ENCODE measurements around the gene CA4.

Gene CA4

DNA sequence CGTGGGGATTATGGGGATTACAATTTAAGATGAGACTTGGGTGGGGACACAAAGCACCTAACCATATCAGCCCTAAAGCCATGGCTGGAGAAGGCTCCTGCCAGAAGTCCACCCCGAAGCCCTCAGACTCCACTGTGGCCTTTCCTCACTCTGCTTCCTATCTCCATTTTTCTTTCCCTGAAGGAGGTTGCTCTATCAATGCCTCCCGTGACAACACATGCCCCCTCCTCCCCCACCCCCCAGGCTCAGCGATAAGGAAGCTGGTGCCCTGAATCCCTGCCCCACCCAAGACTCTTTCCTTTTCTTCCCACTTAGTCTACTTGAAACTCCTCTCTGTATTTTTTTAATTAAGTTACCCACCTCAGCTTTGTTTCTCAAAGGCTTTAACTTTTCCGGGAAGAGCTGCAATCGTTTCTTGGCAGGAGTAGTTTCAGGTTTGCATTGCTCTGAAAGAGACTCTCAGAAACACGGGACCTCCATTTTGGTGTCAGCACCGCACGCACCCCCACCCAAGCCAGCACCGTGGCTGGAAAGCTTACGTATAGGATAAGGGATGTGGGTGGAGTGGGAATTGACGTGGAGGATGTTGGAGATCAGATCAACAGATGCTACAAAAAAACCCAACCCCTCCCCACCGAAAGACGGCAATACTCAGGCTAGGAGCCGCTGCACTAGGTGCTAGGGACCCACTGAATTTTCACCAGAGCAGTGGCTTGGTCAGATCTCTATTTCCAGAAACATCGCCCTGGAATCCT, 15.2 kb upstream of the CA4 start:
- peak; percentile 65 for DNase-seq

DNA sequence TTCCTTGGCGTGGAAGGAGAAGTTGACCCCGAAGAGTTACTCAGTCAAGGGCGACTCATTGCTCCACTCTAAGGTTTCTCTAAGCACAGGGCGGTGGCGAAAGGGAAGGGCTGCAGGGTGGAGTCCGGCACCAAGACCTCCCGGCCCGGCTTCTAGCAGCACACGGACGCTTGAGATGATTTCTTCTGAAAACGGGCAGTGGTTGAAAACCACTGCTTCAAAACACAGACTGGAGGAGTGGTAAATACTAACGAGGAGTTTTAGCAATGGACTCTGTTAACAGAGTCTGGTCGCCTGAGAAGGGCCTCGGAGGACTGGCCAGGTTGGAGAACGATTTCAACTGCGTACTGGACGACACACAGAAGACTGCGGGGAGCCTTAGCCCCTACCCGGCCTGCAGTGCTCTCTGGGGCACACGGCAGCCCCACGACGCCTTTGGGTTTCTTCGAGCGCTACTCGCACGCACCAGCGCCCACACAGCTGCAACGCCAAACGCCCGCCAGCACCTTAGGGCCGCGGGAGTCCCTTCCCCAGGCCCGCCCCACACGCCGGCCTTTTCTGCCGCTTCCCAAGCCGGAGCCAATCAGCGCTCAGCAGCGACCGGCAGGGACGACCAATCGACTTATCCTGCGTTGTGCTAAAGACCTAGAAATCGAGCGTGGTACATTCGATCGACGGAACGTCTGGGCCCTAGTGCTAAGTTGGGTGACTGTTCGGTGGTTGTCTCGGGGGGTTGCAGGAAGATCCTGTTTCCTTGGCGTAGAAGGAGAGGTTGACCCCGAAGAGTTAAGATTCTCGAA, 14.4 kb upstream of the CA4 start:
- DNase-seq = peak; percentile 89

DNA sequence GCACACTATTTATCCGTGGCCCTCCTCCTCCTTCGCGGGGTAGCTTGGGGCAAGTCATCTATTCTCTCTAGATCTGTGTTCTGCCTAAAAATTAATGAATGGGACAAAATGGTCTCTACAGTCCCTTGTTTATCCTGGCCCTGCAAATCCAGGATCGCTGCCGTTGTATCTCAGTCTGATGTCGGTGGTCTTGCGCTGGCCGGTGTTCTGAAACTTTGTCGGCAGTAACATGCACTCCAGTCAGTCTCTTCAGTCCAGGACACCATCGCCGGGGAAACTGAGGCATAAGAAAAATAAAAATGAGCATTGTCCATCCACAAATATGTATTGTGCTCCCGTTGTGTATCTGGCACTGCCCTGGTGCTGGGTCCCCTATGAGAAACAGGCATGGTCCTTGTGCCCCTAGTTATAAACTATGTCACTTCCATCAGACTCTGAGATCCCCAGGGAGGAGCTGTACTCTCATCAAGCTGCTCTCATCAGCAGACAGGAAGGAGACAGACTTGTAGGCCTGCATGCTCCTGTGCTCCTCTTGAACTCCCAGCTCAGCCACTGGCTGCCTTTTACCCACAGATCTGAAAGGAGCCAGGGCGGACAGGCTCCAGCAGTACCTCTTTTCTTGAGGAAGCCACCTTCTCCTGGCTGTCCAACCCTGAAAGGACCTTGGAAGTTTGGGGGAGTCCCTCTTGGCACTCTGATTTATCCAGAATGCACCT, 13.7 kb upstream of the CA4 start:
- DNase-seq = no peak

DNA sequence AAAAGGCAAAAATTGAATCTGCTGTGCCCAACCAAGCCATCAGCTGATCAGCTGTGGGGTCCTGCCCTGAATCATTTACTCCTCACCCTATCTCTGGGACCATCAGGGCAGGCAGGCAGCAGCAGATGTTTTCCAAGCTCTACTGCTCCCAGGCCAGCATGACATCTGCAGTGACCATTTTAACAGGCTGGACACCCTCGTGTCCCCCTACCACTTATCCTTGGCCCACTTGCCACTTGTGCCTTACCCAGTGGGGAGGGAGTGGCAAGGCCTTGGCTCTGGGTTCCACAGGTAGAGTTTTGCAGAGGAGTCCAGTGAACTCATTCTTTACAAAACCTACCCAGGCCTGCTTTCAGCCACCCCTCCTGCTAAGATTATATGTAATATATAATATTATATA, 12.0 kb upstream of the CA4 start:
- DNase-seq = no peak

DNA sequence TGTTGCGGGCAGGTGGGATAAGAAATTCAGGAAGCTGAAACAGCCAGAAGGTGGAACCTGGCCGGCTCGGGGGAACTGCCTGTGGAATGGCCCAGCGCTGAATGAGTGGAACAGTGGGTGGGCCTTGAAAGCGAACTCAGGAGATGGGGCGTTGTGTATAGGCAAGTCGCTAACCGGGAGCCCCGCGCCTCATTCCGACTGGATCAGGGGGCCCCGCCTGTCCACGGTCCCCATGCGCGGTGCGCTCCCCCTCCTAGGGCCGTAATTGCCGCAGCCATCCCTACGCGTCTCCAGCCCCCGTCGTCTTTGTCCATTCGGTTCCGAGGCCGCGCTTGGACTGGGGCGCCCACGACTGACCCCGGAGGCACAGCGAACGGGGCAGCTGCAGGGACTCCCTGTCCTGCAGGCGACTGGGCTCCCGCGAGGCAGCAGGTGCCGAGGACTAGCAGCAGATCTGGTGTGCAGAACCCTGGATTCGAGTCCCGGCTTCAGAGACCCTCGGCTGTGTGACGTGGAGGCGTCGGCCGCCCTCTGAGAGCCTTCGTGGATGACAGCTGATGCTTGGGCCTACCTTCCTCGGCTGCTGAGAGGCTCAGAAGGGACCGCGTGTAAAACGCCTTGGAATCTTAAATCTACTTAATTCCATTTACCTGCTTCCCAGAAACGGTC, 10.9 kb upstream of the CA4 start:
- no peak for DNase-seq

DNA sequence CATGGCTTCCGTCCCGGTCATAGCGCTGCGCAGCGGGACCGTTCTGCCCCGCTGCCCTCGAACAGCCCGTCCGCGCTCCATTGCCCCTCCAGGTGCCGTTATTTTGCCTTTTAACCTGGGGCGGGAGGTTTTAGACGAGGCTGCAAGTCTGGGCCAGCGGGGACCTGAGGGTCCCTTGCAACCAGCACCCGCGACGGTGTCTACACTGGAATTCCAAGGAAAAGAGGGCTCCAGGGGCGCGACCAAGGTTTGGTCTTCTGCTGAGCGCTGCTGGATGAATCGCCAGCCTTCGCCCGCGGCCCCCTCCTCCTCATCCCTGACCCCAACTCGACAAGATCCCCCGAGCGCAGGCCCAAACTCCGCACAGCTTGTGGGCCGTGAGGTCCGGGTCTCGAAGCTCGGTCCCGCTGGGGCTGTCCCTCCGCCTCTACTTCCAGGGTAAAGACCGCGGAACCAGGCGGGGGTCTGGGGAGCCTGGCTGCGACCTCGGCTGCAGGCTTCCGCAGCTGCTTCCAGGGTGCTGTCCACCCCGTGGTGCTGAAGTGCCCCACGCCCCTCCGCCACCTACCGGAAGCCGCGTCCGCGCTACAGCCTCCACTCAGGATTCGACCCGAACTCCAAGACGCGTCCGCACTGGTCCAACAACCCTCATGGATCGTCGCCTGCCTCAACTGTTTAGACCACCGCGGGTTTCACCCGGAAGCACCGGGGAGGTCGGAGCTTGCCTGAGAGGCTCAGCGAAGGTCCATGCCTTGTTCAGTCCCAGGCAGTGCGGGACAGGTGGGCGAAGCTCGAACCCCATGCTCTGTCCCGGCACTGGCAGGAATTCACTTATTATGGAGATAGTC, 10.1 kb upstream of the CA4 start:
- DNase-seq = peak; percentile 79

DNA sequence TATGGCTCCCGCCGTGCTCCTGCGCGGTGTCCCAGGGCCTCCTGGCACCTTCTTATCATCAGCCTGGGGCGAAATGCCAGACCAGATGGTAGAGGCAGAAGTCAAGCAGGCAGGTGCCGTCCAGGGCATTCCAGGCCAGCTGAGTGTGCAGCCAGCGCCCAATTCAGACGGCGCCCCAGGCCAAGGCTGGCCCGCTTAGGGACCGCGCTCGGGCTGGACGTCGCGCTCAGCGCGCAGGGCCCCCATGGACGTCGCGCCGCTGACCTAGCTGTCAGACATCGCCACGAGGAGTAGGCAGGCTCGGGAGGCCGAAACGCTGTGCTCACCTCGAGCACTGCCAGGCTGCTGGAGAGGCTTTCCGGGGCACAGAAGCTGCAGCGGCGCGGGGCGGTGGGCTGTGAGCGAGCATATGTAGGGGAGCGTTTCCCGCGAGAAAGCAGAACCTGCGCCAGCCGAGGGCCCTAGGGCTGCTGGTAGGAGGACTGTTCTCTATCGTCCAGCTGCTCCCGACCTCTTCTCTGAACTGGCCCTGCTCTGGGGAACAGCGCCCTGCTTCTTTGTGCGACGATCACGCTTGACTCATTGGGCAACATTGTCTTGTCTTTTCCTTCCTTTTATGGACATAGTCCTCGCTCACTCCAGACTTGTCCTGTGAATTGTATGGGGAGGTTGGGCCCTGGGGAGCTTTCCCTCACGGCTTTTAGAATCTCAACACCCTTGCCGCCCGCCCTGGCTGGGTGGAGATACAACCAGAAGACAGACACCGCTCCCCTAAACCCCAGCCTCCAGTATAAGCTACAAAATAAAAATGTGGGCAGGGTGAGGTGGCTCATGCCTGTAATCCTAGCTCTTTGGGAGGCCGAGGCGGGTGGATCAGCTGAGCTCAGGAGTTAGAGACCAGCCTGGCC, 8.4 kb upstream of the CA4 start:
- no peak for DNase-seq

DNA sequence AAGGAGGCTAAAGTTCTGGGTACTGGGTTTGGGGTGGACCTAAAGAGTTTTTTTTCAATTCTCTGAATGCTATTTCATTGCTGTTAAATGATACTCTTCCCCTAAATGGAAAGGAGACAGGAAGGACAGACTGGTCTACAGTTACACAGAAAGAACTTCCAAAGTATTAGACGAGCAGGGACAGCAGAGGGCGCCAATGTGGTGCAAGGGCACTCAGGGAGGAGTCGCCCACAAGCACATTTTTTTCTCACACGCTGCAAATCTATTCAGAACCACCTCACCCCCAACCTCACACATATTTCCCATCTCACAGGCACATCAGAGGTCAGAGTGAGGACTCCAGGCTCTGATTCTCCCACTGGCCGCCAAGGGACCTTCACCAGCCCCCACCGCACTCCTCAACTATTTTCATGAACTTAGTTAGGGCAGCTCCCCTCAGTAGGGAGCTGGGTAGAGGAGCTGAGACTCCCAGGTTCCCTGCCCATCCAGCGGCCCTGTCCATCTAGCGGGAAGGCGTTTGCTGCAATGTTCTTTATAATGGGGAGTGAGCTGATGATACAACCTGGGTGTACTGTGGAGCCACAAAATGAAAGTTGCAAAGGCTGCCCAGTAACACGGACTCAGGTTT, 6.8 kb upstream of the CA4 start:
- peak; percentile 85 for DNase-seq

DNA sequence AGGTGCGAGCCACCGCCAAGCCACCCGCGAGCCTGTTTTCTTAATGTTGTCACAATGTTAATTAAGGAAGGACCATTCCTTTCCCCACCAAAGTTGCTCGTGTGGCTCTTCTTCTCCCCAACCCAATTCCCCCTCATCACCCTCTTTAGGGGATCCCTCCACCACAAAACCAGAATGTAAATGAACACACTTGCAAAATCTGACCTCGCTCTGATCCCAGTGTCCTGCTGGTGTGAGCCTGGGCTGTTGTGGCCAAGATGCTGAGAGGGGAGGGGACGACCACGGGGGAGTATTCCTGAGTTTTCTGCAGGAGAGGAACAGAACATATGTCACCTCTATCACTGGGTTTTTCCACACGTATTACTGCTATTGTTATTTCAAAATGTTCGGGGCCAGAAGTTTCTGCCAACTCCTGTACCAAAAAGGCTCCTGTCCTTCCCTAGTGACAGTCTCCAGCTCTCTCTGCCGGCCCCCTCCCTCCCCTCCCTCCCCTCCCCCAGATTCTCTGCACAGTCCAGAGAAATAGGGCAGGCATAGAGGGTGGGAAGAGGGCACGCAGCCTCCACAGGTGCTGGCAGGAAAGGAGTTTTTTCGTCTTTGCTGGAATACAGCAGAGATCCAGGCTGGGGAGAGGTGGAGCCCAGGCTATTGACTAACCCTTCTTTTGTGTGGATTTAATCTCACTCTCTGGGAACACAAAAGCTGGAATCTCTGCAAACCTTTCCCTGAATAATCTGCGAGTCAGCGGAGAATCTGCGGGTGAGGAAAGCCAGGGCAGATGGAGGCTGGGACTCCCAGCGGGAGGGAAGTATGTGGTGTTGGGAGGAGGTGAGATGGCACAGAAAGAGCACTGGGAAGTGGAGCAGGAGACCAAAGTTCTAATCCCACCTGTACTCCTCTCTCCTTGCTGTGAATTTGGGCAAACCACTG, 4.5 kb upstream of the CA4 start:
- DNase-seq = no peak

DNA sequence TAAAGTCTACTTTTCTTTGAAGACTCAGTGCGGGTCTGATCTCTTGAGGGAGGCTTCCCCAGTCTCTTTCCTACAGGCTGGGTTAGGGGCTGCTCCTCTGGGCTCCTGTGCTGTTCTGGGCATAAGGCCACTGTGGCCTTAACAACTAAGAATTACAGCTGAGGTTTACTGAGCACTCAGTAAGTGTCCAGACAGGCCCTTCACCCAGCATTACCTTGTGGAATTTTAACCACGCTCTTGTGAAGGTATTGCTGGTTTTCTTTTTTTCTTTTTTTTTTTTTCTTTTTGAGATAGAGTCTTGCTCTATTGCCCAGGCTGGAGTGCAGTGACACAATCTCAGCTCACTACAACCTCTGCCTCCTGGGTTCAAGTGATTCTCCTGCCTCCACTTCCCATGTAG, 3.6 kb upstream of the CA4 start:
- DNase-seq = no peak

DNA sequence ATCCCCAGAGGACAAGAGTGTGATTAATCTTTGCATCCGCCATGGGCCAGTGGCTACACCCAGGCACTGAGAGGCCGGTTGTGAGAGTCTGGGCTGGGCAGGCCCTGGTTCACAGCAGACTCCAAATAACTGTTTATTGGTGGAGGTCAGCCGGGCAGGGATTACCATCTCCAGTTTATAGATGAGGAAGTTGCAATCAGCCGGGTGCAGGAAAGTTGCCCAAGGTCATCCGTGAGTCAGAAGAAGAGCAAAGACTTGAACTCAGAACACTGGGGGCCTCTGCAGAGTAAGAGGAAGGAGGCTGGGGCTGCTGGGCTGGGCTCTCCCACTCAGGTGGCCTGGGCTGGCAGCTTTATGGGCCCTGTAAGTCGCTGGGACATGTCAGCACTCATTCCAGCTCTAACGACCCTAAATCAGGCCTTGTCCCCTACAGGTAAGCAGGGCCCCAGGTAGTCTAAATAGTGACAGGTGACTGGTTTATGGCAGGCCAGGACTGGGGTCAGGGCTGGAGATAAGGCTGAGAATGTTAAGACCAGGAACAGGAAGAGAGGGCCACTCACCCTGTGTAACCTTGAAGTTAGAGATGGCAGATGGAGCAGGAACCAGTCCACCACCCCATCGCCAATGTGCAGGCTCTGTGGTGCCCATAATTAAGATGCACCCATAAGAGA, 2.1 kb upstream of the CA4 start:
- no peak for DNase-seq

DNA sequence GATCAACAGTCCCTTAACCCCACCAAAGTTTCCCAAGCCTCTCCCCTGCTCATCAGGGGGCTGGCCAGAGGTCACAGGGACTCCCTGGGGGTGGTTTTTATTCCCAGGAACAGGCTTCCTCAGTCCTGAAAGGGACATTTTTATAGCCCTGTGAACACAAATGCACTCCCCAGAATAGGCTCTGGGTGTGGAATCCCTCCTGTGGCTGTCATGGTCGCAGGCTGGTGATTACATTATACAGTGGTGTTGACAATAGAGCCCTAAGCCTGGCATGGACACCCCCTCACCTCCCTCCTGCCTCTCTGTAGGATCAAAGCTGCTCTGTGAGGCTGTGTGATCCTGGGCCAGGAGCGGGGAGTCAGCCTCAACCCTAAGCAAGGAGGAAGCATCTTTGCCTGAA, 1.4 kb upstream of the CA4 start:
- no peak for DNase-seq

DNA sequence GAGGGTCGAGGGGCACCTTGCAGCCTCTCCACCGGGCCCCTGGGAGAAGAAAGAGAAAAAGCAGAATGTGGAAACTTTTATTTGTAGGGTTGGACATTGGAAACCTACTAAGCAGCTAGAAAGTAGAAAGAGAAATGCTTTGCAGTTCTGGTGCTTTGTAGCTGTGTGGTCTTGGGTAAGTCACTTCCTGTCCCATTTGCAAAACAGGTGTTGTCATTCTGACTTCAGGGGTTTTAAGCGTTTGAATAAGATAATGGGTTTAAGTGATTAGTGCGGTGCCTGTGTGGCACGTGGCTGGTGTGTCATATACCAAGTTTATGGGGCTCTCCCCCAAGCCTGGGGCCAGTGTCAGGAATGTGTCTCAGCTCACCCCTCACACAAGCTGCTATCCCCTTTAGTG, 1.6 kb downstream of the CA4 start:
- DNase-seq = no peak

DNA sequence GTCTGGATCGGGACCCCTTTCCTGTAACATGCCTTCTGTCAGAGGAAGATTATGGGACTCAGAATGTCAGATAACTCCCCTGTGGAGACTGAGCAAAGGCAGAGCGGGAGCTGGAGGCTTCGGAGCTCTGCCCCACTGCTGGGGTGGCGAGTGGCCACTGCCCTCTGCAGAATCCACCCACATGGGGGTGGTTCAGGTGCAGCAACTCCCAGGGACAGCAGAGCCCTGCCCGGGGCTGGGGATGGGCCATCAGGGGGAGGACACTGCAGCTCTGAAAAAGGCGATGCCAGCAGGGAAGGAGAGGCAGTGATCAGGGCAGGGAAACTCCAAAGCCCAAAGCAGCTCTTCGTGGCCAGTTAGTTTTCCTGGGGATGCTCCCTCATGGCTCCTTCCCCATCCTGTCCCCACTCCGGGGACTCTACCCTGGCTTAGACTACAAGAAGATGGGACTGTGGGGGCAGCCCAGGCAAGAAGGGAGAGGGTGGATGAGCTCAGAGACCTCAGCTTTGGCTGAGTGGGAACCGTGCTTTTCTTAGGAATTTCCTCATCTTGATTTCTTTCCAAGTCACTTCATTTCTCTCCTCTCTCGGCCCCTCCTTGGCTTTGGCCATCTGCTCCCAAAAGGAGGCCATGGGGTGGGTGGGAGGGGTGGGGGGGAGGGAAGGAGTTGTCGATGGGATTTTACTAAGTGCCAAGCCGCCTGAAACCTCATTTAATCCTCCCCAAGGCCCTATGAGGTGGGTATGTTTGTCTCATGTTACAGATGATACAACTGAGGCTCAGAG, 4.0 kb downstream of the CA4 start:
- DNase-seq = no peak

DNA sequence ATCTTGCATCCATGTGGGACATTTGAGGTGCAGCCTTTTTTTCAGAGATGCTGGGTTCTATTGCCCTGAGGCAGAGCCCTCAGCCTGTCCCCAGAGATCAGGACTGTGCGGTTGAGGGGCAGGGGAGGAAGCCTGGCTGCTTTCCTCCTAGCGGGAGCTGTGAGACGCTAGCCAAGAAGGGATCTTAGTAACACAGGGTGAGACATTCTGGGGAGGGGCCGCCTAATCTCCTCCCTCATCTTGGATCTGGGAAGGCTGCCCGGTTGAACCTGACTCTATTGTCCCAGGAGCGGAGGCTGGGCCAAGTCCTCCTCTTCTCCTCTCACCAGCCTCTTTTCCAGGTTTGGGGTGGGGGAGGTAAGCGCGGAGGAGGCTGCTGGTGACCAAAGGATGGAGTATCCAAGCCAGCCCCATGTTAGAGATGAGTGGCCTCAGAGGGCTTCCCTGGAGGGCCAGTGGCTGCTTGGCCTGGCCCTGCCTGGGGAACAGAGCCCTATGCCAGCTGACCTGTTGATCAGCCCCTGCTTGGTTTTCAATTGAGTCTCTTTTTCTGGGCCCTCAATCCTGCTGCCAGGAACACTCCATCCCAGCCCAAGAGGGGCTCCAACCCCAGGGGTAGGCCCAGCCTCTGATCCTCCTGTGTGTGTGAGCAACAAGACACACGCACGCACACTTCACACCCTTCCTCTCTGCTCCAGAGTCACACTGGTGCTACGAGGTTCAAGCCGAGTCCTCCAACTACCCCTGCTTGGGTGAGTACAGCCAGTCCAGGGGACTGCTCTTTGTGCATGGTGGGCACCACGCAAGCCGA, 5.0 kb downstream of the CA4 start:
- DNase-seq = no peak

DNA sequence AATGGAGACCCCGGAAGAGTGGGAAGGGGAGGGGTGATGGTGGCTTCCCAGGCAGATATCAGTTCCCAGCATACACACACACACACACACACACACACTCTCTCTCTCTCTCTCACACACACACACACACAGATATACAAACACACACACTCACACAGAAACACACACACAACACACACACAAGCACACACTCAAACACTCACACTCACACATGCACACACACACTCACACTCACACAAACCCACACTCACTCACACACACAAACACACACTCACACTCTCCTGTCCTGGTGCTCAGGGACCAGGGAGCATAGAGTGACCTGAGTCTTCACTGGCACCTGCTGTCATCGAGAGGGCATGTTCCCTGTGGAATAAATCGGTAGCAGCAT, 5.6 kb downstream of the CA4 start:
- no peak for DNase-seq

DNA sequence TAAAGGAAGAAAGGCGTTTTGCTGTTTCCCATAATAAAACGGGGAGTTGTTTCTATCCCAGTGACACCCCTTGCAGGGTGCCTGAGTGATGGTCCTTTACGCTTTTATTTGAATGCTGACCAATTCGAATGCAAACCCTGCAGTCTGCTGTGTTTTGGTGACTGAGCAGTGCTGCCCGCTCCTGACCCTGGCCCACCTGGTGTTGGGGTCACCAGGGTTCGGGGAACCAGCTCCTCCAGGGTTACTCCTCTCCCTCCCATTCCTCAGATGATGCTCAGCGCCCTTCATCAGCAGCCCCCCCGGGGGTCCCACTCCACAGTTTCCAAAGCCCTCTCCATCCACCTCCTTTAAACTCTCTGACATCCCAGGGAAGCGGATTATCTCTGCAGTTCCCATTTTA, 6.0 kb downstream of the CA4 start:
- DNase-seq = no peak
